Retinal pigment epithelial cell (primary cell): Measurements from ENCODE around the gene PPP2R3B.

ENCODE experiments used
- DNase-seq: peaks from one replicate; pipeline ENCODE4 v3.0.0-alpha.2; 2010; ENCODE audit warnings: low read depth
- H3K4me3 ChIP-seq: 2 replicates; pipeline ENCODE4 v1.5.1; 2011; ENCODE audit warnings: mild to moderate bottlenecking, low read length, control low read depth, moderate library complexity
- CTCF ChIP-seq: conservative IDR thresholded peaks from 2 replicates; pipeline ENCODE4 v1.5.1; 2011; ENCODE audit warnings: low read depth, low read length, control low read depth, inconsistent platforms

The PPP2R3B gene

GRCh38 chrX:350534-351323 is 36.0 kb downstream of the PPP2R3B start:
- H3K4me3 ChIP-seq = no peak overlapping the region
- TF ChIP-seq CTCF = no peak
- no peak for DNase-seq

GRCh38 chrX:350148-350533 is 36.6 kb downstream of the PPP2R3B start:
- DNase-seq = no peak

GRCh38 chrX:349702-350101 is 37.0 kb downstream of the PPP2R3B start:
- no peak for DNase-seq
- TF ChIP-seq CTCF = no peak

More at GRCh38 chrX:350148-350533, 36.6 kb downstream of the PPP2R3B start:
- H3K4me3 ChIP-seq = no peak overlapping the region
- no peak for TF ChIP-seq CTCF

GRCh38 chrX:349196-349595 is 37.5 kb downstream of the PPP2R3B start:
- no peak for TF ChIP-seq CTCF
- no peak for DNase-seq
- no peak overlapping the region for H3K4me3 ChIP-seq

More at GRCh38 chrX:349702-350101, 37.0 kb downstream of the PPP2R3B start:
- H3K4me3 ChIP-seq = no peak overlapping the region

GRCh38 chrX:348461-349117 is 38.1 kb downstream of the PPP2R3B start:
- no peak for TF ChIP-seq CTCF
- no peak overlapping the region for H3K4me3 ChIP-seq
- DNase-seq = no peak

- DNase-seq = no peak
These were observed 39.2 kb downstream of the PPP2R3B start for GRCh38 chrX:347351-348117.

More at GRCh38 chrX:347351-348117, 39.2 kb downstream of the PPP2R3B start:
- H3K4me3 ChIP-seq = no peak overlapping the region
- no peak for TF ChIP-seq CTCF
